GM19193 (cell line): ENCODE data around the gene MISP.

ENCODE experiments used
- POLR2A ChIP-seq: IDR thresholded peaks from 4 replicates; pipeline ENCODE4 v1.6.1; 2011; ENCODE audit not compliant: insufficient read depth, insufficient read length; ENCODE audit errors: extremely low read depth

The MISP gene

GRCh38 chr19:813219-814151 is 62.6 kb downstream of the MISP start:
- peak; percentile 30 for TF ChIP-seq POLR2A
